Posterior cingulate gyrus (tissue), 11 donors: ENCODE data around the gene SEPTIN5.

Experiments
- DNase-seq, 10 donors: peaks; one replicate each; pipeline versions ENCODE4 v3.0.0 to v3.0.0-alpha.2; 2020 to 2021; ENCODE audit warnings: mixed read lengths in 3 of 10
- intact Hi-C: fragments of 100-400 bp; cut with DNase I; formaldehyde crosslinking; loops from one replicate; pipeline ENCODE4 v1.15.1; 2023

Gene SEPTIN5

DNA sequence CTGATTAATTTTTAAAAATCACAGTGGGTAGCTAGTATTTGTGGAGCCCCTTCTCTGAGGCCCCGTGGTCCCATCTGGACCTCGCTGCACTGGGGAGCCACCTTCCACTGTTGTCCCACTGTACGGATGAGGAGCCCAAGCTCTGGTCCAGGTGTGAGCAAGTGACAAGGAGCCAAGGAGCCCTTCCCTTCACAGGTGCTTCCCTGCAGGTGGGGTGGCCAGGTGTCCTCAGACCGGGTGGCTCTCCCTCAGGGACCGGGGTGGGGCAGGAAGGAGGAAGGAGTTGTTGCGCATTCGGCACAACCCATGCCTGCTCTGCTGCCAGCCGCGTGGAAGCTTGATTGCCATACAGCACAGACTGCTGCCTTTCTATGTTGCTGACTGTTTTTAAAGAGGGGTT, 10.4 kb upstream of the SEPTIN5 start:
- peak in 4 of 10 donors; percentile 5 to 56 (median 18) for DNase-seq
- intact Hi-C loops = no loop called here

GRCh38 chr22:19704355-19705015, 9.8 kb upstream of the SEPTIN5 start:
- intact Hi-C loops = no loop called here
- DNase-seq = peak in 3 of 10 donors; percentile 65 to 75 (median 72)

DNA sequence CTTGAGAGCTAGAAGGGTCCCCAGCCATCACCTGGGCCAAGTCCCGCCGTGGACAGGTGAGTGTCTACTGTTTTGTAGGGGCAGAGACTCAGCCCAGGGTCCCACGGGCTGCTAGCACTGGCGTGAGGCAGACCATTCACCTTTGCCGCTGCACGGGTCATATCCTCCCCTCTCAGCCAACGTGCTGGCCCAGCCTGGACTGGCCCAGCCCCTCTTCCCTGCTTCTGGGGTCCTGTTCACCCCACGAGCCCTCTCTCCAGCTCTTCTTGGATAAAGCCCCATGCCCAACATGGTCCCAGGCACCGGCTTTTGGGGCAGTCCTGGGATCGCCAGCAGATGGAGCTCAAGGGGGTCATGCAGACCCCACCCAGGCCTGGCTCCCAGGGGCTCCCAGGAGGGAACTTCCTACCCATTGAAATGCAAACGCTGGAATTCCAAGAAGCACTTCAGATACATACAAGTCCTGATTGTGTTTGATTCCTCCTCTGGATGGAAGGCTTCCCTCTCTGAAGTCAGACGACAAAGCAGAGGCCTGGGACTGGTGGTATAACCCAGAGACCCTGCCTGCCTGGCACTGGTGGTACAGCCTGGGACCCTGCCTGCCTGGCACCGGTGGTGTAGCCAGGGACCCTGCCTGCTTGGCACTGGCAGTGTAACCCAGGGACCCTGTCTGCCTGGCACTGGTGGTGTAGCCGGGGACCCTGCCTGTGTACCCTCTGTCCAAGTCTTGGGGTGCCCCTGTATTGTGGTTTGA, 8.9 kb upstream of the SEPTIN5 start:
- intact Hi-C loops = no loop called here
- peak in 4 of 10 donors; percentile 18 to 72 (median 62) for DNase-seq

DNA sequence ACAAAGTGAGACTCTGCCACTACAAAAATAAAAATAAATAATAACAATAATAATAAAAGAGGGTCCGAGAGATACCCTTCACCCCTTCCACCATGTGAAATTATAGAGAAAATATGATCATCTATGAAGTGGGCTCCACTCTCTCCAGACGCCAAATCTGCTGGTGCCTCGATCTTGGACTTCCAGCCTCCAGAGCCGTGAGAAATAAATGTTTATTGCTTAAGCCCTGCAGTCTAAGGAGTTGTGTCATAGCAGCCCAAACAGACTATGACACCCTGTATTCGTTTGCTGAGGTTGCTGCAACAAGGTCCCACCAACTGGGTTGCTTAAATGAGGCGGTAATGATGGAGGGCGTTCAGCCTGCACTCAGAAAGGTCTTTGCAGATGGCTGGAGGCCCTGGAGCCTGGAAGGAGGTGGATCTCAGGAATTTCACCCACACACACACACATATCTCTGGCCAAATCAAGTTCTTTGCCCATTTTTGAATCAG, 7.6 kb upstream of the SEPTIN5 start:
- DNase-seq = no peak
- intact Hi-C loops = no loop called here

DNA sequence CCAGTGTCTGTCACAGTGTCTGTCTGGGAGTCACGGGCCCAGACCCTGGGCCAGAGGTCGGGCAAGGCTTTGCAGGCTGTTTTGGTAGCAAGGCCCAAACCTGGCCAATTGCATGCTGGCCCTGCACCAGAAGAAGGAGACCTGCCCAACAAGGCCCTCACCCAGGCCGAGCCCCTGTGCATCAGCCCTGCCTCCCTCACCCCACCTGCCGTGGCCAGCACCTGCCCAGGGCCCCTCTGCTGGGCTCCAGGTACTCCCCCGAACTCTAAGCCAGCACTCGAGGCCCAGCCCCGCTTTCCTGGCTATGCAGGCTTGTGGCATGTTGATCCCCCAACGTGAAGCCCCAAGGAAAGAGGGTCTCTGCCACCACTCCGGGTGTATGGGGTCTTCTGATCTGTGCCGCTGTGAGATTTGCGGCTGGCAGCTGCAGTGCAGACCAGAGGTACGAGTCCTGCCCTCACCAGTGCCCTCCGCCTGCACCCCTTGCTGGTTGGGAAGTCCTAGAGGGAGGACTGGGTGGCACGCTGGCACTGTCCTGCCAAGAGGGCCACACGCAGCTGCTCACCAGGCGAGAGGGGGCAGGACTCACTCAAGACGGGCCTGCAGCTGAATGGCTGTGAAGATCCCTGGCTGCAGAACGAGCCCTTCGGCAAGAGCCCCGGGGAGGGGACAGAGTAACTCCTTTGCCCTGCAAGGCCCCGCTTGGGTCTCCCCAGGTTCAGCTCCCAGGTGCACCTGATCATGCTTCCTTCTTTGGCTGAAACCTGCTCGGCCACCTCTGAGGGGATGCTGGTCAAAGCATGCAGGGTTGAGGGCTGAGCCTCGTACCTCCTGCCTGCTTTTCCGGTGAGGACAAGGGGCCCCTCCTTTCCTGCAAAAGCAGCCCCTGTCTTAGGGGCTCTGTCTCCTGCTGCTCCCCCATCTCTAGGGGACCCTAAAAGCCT, 6.7 kb upstream of the SEPTIN5 start:
- intact Hi-C loops = no loop called here
- peak in 4 of 10 donors; percentile 10 to 76 (median 70) for DNase-seq

GRCh38 chr22:19708321-19709011, 5.8 kb upstream of the SEPTIN5 start:
- intact Hi-C loops = no loop called here
- DNase-seq = peak in 5 of 10 donors; percentile 4 to 73 (median 57)

DNA sequence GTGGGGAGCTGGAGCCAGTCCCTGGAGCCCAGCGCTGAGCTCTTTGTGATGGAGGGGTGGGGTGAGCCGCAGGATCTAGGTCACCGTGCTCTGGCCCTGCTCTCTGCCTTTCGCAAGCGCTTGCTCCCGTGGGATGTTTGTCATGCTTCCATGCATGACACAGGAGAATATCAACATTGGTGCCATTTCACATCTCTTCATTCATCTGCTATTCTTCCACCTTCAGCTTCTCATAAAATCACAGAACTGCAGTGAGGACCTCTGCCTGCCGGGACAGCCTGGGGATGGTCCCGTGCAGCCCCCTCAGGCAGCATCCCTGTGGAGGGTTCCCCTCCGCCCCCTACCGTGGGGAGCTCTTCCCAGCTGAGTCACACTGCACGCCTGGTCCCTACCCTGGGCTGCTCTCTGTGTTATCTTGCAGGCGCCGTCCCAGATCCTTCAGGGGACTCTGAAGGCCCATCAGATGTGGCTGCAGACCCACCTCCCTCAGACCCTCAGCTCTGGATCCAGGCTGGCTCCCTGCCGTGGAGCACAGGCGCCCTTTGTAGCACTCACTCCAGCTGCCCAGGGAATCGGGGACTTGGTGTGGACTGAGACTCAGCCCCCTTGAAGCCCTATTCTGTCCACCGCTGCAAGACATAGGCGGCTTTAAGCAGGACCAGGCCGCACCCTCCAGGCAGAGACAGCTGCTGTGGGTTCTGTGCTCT, 5.1 kb upstream of the SEPTIN5 start:
- intact Hi-C loops = no loop called here
- DNase-seq = peak in 5 of 10 donors; percentile 1 to 63 (median 43)

- DNase-seq = peak in 3 of 10 donors; percentile 62 to 80 (median 70)
- intact Hi-C loops = loop anchor here (10.0 kb wide), 1 partner anchor 755 kb away; no protein-coding TSS in a partner anchor
These were observed 4.1 kb upstream of the SEPTIN5 start for GRCh38 chr22:19710020-19710768.

GRCh38 chr22:19710769-19711106, 3.6 kb upstream of the SEPTIN5 start:
- intact Hi-C loops = loop anchor here (10.0 kb wide), 1 partner anchor 756 kb away; no protein-coding TSS in a partner anchor
- DNase-seq = peak in 2 of 10 donors; percentile 42 to 66

GRCh38 chr22:19713245-19713644, 1.1 kb upstream of the SEPTIN5 start:
- intact Hi-C loops = loop anchor here (10.0 kb wide), 1 partner anchor 758 kb away; no protein-coding TSS in a partner anchor
- no peak for DNase-seq

GRCh38 chr22:19713650-19714311, 522 bp upstream of the SEPTIN5 start:
- intact Hi-C loops = loop anchor here (10.0 kb wide), 1 partner anchor 759 kb away; no protein-coding TSS in a partner anchor
- DNase-seq = no peak

DNA sequence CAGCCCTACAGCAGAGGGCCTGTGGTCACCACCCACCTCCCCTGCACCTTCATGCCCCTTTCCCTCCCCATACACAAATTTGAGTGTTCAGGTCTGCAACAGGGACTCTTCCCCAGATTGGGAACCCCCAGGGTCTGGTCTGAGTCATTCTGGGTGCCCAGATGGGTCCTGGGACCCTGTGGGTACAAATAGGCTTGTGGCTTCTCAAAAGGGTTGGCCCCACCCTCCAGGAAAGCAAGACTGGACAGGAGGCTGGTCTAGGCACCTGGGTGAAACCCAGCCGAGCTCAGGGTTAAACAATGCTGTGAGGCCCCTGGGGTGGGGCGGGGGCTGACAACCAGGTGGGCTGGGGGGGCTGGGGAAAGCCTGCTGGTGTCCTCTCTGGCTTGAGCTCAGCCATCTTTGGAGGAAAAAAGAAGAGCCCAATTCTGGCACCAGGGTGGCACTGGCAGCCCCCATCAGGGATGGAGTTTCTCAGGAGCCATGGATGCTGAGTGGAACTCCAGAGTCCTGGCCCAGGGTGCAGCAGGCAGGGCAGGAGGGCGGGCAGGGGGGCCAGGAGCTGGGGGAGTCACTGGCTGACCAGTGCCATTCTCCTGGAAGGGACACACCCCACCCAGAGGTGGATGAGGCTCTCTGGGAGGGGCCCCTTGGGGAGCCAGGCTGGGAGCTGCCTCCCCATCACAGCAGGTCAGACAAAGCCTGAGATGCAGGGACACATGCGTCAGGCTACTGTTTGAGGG, 1.1 kb downstream of the SEPTIN5 start:
- no peak for DNase-seq
- intact Hi-C loops = loop anchor here (5.0 to 10.0 kb wide), 2 partner anchors 38 to 761 kb away; no protein-coding TSS in a partner anchor

DNA sequence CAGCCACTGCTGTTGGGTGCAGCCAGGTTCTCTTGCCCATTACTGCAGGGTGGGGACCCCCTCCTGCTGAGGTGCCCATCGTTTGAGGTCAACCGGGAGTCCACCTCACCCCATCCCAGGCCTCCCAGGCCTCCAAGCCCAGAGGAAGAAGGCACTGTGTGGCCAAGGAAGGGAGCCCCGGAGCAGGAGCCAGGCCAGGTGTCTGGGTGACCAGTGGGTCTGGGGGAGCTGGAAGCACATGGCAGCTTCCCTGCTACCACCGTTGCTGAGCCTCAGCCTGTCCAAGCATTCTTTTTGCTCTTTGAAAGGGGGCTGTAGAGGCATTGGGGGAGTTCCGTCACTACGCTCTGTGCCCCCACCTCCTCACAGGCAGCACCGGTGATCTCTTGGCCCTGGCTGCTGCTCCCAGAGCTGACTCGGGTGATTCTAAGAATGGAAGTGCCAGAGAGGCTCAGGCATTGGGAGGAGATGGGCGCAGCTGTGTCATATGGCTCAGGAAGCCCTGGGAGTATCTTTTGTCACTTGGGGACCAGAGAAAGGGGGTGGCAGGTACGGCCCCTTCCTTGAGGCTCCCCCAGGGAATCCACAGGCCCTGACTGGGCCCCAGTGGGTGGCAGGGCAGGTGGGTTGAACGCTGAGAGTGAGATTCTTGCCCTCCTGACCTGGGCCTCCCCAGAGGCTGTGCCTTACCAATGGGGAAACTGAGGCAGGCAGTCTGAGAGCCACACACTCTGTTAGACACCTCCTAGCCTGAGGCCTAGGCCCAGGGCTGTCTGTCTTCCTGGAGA, 1.9 kb downstream of the SEPTIN5 start:
- intact Hi-C loops = loop anchor here (5.0 to 10.0 kb wide), 2 partner anchors 39 to 761 kb away; no protein-coding TSS in a partner anchor
- no peak for DNase-seq

DNA sequence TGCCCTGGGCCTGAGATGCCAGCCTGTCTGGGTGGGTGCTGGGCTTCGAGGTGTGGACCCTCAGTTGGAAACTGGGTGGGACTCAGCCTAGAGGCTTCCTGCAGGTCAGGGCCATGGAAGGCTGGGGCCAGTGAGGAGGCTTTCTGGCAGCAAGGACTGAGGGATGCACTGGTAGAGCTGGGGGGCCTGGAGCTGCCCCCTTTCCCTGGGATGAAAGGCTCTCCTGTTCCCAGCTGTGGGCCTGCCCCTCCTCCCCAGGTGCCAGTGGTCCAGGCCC, 2.5 kb downstream of the SEPTIN5 start:
- intact Hi-C loops = loop anchor here (5.0 to 10.0 kb wide), 2 partner anchors 39 to 762 kb away; no protein-coding TSS in a partner anchor
- DNase-seq = no peak

DNA sequence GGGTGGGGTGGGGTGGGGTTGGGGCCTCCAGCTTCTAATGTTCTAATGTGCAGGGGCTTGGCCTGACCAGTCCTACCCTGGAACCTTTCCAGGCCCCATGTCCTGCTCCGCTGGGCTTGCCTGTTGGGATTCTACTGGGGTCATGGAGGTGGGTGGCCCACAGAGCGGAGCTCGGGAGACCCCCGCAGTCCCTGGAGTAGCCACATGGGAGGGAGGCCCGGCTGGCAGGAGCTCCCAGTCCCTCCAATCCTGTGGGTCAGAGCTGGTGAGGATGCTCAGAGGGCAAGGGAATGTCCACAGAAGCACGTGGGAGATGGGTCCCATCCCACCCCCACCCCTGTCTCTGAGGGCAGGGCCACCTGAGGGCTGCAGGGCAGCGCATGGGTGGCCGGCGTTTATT, 2.9 kb downstream of the SEPTIN5 start:
- DNase-seq = no peak
- intact Hi-C loops = loop anchor here (5.0 to 10.0 kb wide), 2 partner anchors 40 to 762 kb away; no protein-coding TSS in a partner anchor
